HL-60 (cell line): ENCODE data around the gene GPR17.

Source experiments
- DNase-seq, 2 experiments: peaks; one replicate each; pipeline ENCODE4 v3.0.0-alpha.2; 2010 to 2020; ENCODE audit warnings: low read depth in 1 of 2, low spot score in 1 of 2
- H3K27ac ChIP-seq: fragments of 250-450 bp; sonication (Bioruptor Pico); replicated peaks from 2 replicates; pipeline ENCODE4 v1.5.1; 2020; ENCODE audit warnings: mild to moderate bottlenecking, moderate library complexity
- H3K27me3 ChIP-seq: fragments of 250-450 bp; sonication (Bioruptor Pico); 2 replicates; pipeline ENCODE4 v1.5.1; 2021; ENCODE audit warnings: mild to moderate bottlenecking, moderate library complexity; ENCODE audit not compliant: insufficient read depth, poor library complexity, severe bottlenecking
- H3K4me3 ChIP-seq: replicated peaks from 2 replicates; pipeline ENCODE4 v1.5.1; 2011; ENCODE audit warnings: mild to moderate bottlenecking, control low read depth, low read length; ENCODE audit not compliant: insufficient read depth
- GABPA ChIP-seq: IDR thresholded peaks from 2 replicates; pipeline ENCODE4 v1.6.1; 2012; ENCODE audit warnings: low read depth
- POLR2AphosphoS5 ChIP-seq: IDR thresholded peaks from 2 replicates; pipeline ENCODE4 v1.6.1; 2012; ENCODE audit warnings: low read depth
- SPI1 ChIP-seq: IDR thresholded peaks from 2 replicates; pipeline ENCODE4 v1.6.1; 2012; ENCODE audit warnings: low read depth, mild to moderate bottlenecking, borderline replicate concordance
- TF ChIP-seq, protein P1 (sequence below): IDR thresholded peaks from 2 replicates; pipeline ENCODE4 v1.6.1; 2012; ENCODE audit warnings: low read depth; ENCODE audit not compliant: insufficient replicate concordance
- TF ChIP-seq, protein P2 (sequence below): IDR thresholded peaks from one replicate; pipeline ENCODE4 v1.5.1; 2011; ENCODE audit warnings: low read length, control low read depth, inconsistent platforms; ENCODE audit not compliant: insufficient read depth

The GPR17 gene

GRCh38 chr2:127614246-127614645, 31.7 kb upstream of the GPR17 start:
- no peaks in the 10 kb centered on the region for H3K27me3 ChIP-seq
- DNase-seq = no peak
- H3K27ac ChIP-seq = no peak overlapping the region
- TF ChIP-seq, protein P1, sequence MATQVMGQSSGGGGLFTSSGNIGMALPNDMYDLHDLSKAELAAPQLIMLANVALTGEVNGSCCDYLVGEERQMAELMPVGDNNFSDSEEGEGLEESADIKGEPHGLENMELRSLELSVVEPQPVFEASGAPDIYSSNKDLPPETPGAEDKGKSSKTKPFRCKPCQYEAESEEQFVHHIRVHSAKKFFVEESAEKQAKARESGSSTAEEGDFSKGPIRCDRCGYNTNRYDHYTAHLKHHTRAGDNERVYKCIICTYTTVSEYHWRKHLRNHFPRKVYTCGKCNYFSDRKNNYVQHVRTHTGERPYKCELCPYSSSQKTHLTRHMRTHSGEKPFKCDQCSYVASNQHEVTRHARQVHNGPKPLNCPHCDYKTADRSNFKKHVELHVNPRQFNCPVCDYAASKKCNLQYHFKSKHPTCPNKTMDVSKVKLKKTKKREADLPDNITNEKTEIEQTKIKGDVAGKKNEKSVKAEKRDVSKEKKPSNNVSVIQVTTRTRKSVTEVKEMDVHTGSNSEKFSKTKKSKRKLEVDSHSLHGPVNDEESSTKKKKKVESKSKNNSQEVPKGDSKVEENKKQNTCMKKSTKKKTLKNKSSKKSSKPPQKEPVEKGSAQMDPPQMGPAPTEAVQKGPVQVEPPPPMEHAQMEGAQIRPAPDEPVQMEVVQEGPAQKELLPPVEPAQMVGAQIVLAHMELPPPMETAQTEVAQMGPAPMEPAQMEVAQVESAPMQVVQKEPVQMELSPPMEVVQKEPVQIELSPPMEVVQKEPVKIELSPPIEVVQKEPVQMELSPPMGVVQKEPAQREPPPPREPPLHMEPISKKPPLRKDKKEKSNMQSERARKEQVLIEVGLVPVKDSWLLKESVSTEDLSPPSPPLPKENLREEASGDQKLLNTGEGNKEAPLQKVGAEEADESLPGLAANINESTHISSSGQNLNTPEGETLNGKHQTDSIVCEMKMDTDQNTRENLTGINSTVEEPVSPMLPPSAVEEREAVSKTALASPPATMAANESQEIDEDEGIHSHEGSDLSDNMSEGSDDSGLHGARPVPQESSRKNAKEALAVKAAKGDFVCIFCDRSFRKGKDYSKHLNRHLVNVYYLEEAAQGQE = no peak
- TF ChIP-seq POLR2AphosphoS5 = no peak
- TF ChIP-seq GABPA = no peak
- no peak for TF ChIP-seq SPI1
- TF ChIP-seq, protein P2, sequence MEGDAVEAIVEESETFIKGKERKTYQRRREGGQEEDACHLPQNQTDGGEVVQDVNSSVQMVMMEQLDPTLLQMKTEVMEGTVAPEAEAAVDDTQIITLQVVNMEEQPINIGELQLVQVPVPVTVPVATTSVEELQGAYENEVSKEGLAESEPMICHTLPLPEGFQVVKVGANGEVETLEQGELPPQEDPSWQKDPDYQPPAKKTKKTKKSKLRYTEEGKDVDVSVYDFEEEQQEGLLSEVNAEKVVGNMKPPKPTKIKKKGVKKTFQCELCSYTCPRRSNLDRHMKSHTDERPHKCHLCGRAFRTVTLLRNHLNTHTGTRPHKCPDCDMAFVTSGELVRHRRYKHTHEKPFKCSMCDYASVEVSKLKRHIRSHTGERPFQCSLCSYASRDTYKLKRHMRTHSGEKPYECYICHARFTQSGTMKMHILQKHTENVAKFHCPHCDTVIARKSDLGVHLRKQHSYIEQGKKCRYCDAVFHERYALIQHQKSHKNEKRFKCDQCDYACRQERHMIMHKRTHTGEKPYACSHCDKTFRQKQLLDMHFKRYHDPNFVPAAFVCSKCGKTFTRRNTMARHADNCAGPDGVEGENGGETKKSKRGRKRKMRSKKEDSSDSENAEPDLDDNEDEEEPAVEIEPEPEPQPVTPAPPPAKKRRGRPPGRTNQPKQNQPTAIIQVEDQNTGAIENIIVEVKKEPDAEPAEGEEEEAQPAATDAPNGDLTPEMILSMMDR = no peak
- no peak overlapping the region for H3K4me3 ChIP-seq

DNA sequence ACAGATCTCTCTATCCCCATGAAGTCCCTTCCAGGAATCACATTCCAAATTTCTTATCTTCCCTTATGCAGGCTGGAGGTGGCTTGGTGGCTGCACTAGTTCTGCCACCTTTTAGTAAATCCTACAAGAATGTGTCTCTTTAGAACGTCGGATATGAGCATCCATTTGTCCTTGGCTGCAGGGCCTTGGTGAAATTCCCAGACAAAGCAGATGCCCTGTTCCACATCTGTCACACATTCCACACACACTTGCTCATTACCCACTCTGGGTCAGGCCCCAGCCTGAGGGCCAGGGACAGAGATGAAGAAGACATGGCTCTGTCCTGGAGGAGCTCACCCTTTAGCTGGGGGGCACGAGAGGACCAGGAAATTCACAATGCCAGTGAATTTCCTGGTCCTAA, 31.2 kb upstream of the GPR17 start:
- DNase-seq = no peak
- no peaks in the 10 kb centered on the region for H3K27me3 ChIP-seq
- no peak overlapping the region for H3K4me3 ChIP-seq
- H3K27ac ChIP-seq = no peak overlapping the region
- TF ChIP-seq, protein P1 = no peak
- no peak for TF ChIP-seq SPI1
- TF ChIP-seq, protein P2 = no peak
- TF ChIP-seq GABPA = no peak

DNA sequence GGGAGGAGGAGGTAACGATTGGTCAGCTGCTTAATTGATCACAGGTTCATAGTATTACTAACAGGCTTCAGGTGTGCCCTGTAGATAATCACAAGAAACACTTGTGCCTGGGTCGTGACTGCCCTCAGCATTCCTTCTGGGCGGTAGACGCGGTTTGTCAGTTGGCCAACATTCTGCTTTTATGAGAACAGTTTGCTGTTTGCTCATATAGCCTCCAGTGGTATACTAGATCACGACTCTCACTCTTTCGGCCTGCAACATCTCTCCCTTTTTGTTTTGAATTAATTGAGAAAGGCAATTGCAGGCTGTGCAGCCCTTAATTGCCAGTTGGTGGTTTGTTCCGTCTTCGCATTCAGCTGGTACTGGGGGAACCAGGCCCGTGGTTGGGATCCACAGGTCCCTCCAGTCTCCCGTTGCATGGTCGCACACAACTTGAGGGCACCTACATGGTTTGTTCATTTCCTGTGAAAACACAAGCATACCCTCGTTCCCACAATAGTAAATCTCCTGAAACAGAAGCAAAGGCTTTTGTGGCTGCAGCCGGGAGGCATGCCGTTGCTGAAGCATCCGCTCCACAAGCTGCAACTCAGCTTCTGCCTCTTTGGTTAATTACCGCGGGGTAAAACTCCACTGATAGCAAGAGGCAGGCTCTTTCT, 30.3 kb upstream of the GPR17 start:
- DNase-seq = no peak
- Histone ChIP-seq H3K27ac (no peak overlapping the region), H3K27me3 (no peaks in the 10 kb centered on the region), H3K4me3 (no peak overlapping the region)
- TF ChIP-seq, protein P1 = no peak
- TF ChIP-seq POLR2AphosphoS5 = no peak
- TF ChIP-seq SPI1 = no peak
- TF ChIP-seq, protein P2 = no peak
- no peak for TF ChIP-seq GABPA
